ENCODE results near the gene GNAT1.
"Not testable (repeated sequence)": the region's sequence is repeated elsewhere in the genome, so short reads cannot be mapped to it uniquely, and the experiment has no call there.

The GNAT1 gene

DNA sequence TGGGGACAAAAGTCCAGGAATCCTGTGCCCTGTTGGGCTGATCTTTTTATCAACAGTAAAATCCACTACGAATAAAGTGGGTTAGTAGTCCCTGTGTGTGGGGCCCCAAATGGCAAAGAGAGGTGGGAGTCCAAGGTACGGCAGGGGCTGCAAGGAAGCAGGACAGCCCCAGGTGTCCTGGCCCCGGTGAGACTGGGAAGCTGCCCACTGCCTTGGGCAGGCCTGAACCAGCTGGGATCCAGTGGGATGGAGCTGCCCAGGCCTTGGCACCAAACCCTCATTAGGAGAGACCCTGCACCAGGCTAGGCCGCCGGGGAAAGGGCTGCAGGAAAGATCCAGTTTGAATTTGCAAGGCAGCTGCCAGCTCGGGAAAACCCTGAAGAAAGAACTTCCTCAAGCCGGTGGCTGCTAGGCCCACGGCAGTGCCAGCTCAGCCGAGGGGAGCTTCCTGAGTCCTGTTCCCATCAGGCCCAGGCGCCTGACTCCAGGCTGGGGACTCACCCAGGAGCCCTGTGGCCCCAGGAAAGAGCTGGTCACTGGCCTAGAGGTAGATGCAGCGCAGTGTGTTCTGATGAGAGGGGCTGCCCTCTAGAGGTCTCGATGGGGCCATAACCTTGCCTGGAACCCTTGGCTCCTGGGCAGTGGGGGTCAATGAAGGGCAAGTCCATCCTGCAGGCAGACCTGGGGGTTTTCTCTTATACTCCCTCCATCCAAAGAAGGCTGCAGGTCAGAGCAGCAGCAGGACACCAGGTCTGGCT lies 30.2 kb downstream of the GNAT1 start:
- no peak for DNase-seq (ENCODE audit: low read depth in 2 of 2)

- DNase-seq (ENCODE audit: low read depth in 2 of 2) = no peak
Measured at GRCh38 chr3:50222169-50222528, 30.7 kb downstream of the GNAT1 start.

DNA sequence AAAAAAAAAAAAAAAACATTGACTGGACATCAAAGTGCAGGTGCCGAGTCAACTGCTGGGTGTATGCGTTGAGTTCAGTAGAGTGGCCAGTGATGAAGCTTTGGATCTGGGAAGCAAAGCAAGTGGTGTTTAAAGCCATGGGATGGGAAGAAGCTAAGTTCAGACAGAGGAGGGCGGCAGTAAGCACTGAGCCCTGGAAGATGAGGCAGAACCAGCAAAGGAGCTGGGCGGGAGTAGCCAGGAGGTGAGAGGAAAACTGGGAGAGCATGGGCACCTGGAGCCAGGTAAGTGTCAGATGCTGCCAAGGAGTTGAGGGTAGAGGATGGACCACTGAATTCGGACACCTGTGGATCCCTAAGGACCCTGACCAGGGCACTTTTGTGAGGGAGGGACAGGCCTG lies 33.2 kb downstream of the GNAT1 start:
- DNase-seq (ENCODE audit: low read depth in 2 of 2) = no peak

DNA sequence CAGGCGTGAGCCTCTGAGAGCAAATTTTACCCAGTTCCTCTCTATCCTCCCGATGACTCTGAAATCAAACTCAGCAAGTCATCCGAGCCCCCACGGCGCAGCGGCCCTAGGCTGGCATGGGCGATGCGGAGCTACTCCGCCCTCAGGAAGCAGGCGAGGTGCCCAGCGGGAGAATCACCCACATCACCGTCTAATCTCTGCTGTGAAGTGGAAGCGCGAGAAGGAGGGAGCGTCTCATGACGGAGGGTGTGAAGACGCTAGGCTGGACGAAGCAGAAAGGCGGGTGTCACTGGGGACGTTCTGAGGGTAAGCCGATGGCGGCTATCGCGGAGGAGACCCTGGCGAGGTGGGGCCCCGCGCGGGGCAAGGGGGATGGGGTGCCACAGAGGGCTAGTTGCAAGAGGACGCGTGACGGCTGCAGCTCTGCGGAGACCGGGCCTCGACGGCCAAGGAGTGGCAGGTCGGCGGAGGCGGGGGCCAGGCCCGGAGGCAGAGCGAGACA lies 35.5 kb downstream of the GNAT1 start:
- DNase-seq (ENCODE audit: low read depth in 2 of 2) = no peak

- peak; percentile 75 to 85 for DNase-seq (ENCODE audit: low read depth in 2 of 2)
Measured at GRCh38 chr3:50227390-50228183, 36.2 kb downstream of the GNAT1 start.

- DNase-seq (ENCODE audit: low read depth in 2 of 2) = not testable (repeated sequence)
Measured at GRCh38 chr3:50228184-50228763, 36.9 kb downstream of the GNAT1 start.

DNA sequence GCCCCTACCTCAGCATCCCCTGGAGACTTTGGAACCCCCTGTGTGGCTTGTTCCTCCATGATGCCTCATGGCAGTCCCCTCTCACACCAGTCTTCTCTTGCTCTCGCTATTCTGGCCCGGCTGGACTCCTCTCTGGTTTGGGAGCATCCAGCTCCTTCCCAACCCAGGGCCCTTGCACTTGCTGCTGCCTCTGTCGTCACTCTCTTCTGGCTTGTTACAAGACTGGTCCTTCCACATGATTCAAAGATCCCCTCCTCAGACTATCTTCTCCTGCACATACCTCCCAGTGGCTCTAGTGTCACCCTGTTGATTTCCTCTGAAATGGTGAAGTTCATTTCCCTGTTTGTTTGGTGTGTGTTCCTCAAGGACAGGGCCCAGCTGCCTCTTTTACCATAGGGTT lies 38.1 kb downstream of the GNAT1 start:
- no peak for DNase-seq (ENCODE audit: low read depth in 2 of 2)

- no peak for DNase-seq (ENCODE audit: low read depth in 2 of 2)
Measured at GRCh38 chr3:50230104-50230793, 38.8 kb downstream of the GNAT1 start.

- DNase-seq (ENCODE audit: low read depth in 2 of 2) = no peak
Measured at GRCh38 chr3:50230794-50231125, 39.4 kb downstream of the GNAT1 start.

- DNase-seq (ENCODE audit: low read depth in 2 of 2) = no peak
Measured at GRCh38 chr3:50231581-50231980, 40.2 kb downstream of the GNAT1 start.

GRCh38 chr3:50232303-50232702 lies 40.9 kb downstream of the GNAT1 start:
- no peak for DNase-seq (ENCODE audit: low read depth in 2 of 2)

GRCh38 chr3:50233176-50233575 lies 41.8 kb downstream of the GNAT1 start:
- DNase-seq (ENCODE audit: low read depth in 2 of 2) = no peak

DNA sequence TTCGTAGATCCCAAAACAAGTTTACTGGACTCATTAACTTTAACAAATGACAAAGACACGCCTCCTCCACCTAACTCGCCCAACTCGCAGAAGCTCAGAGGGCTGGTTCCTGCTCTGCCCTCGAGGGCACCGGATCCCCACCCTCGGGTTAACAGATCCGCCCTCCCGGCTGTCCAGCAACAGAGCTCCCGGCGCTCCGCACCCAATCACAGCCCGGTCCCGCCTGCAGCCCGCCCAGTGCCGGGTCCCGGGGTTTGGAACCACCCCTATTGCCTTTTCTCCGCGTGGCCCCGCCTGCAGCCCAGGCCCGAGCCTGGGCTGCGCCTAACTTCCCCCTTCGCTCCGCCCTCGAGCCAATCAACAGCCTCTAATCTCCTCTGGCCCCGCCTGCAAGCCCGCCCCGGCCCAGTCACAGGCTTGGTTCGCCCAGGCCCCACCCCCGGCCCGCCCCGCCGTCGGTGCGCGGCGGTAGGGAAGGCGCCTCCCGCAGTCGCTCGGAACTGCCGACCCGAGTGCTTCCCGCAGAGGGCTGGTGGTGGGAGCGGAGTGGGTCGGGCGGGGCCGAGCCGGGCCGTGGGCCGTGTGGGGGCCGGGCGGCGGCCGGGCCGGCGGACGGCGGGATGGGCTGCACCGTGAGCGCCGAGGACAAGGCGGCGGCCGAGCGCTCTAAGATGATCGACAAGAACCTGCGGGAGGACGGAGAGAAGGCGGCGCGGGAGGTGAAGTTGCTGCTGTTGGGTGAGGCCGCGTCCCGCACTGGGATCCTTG lies 44.5 kb downstream of the GNAT1 start, which contains the start of gene GNAI2:
Gene GNAI2, plus strand, starts transcription at position 489 of the 768 bp plus-strand sequence. Its CDS starts 132 bp downstream, at position 621.
- peak; percentile 99 for DNase-seq (ENCODE audit: low read depth in 2 of 2)

DNA sequence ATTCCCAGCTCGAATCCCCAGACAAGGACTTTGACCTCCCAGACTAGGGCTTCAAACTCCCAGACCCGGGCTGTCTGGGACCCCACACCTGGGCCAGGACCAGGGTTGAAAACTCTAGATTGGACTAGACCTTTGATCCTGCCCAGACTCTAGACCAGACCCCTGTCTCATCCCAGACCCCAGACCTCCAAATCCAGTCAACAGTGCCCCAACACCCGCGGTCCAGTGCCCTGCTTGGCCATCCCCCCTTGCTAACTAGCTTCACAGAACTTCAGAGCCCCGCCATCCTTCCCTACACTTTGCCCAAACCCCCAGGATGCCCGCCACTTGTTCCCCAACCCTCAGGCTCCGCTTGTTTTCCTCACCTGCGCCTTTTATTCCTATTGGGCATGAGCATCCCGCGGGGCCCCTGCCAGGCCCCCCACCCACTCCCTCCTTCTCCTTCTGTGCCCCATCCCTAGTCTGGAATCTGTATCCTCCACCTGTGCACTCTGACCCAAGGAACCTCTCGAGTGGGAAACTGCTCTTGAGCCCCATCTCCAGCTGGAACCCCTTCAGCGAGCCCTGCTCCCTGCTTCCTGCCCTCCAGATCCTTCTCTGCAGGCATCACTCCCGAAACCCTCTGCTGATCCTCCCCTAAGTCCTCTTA lies 45.2 kb downstream of the GNAT1 start:
- no peak for DNase-seq (ENCODE audit: low read depth in 2 of 2)

- DNase-seq (ENCODE audit: low read depth in 2 of 2) = no peak
Measured at GRCh38 chr3:50237133-50237651, 45.8 kb downstream of the GNAT1 start.

DNA sequence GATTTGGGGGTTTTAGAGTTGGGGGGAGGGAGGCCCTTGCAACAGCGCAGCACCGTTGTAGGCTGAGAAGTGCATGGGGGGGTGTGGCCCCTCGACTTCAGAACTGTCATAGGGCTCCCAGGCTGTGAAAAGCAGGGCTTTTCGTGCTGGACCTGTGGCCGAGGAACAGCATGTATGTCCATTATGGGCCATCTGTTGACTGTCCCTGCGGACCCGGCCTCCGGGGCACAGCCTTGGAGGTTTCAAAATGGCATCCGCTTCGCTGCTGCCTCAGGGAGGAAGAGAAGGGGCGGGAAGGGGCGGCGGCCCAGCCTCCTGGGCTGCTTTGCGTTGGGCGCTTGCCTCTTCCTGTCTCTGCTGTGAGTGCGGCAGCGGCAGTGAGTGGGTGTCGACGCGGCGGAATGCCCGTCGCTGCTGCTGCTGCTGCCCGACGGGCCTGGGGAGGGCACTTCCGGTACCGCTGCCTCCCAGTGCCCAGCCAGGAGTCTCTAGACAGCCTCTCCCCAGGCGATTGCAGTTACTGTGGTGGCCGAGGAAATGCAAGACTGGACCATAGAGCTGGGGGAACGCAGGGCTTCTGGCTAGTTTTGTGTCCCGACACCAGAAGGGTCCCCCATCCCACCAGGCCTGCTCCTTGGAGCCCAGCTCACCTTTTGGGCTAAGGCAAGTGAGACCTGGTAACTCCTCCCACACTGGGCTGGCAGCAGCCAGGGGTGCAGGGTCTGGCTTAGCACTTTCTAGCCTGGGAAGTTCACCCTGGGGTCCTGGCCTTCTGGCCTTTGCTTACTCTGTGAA lies 46.5 kb downstream of the GNAT1 start:
- peak; percentile 81 to 88 for DNase-seq (ENCODE audit: low read depth in 2 of 2)

GRCh38 chr3:50238549-50239026 lies 47.2 kb downstream of the GNAT1 start:
- DNase-seq (ENCODE audit: low read depth in 2 of 2) = no peak

DNA sequence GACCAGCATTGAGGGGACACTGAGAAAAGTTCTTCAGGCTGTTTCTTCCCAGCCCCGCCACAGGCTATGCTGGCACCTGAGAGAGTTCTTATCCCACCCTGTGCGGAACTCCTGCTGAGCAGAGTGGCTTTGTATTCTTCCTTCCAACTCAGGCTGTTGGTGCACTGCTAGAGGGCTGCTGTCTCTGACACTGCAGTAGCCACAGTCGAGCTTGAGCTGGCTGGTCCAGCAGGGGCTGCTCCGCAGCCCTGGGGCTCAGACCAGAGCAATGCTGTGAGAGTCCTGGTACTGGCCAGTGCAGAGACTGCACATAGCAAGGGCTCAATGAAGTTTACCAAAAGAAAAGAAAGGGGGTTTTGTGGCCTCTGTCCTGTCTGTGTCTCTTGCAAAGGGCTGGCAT lies 48.2 kb downstream of the GNAT1 start:
- DNase-seq (ENCODE audit: low read depth in 2 of 2) = no peak

GRCh38 chr3:50241163-50241562 lies 49.8 kb downstream of the GNAT1 start:
- DNase-seq (ENCODE audit: low read depth in 2 of 2) = no peak
